T-helper 22 cell (primary cell): ENCODE measurements around the gene CHRNA3.
A peak's percentile ranks its signal among the peaks of the same experiment; 100 is the strongest.
"Not testable (repeated sequence)": the region's sequence is repeated elsewhere in the genome, so short reads cannot be mapped to it uniquely, and the experiment has no call there.

Experiments used
- DNase-seq: peaks from one replicate; pipeline ENCODE4 v3.0.0-alpha.2; 2020; ENCODE audit warnings: low read depth

CHRNA3 gene

GRCh38 chr15:78617516-78617915 lies 3.3 kb downstream of the CHRNA3 start:
- no peak for DNase-seq

GRCh38 chr15:78617076-78617475 lies 3.7 kb downstream of the CHRNA3 start:
- DNase-seq, result no peak

- DNase-seq, result no peak
Measured at GRCh38 chr15:78616506-78616905, 4.3 kb downstream of the CHRNA3 start.

DNA sequence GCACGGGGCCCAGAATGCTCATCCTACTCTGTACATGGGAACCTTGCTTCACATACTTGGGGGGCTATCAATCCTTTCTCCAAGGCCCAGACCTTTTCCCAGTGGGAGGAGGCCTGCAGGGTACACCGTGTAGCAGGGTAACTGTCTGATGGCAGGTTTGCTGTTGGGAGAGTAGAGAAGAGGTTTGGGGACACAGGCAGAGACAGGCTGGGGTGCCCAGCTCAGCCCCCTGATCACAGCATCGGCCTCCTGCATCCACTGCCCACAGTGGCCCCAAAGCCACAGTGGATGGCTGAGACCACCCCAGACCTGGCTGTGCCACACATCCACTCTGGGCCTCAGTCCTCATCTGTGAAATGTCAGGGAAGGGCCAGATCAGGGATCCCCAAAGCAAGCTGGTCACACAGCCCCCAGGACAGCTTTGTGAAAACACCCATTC lies 5.6 kb downstream of the CHRNA3 start:
- no peak for DNase-seq

GRCh38 chr15:78614021-78614420 lies 6.8 kb downstream of the CHRNA3 start:
- DNase-seq, result no peak

- not testable (repeated sequence) for DNase-seq
Measured at GRCh38 chr15:78609551-78609950, 11.2 kb downstream of the CHRNA3 start.

DNA sequence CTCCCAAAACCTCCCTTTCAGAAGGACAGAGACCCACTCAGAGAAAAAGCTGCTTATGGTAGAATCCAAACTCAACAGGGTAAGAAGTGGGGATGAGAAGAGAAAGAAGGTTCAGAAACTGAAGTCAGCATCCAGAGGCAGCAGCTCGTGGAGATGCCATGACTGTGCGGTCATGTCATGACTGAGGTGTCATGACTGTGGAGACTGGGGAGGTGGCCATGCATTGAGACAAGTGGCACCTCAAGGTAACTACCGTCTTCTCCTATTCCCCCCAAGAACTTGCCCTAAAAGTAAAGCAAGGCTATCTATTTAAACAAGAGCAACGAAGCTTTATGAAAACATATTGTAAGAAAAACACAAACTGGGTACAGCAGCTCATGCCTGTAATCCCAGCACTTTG lies 15.1 kb downstream of the CHRNA3 start:
- DNase-seq, result no peak

- DNase-seq, result no peak
Measured at GRCh38 chr15:78605201-78605600, 15.6 kb downstream of the CHRNA3 start.

GRCh38 chr15:78604420-78604819 lies 16.4 kb downstream of the CHRNA3 start:
- DNase-seq, result no peak

DNA sequence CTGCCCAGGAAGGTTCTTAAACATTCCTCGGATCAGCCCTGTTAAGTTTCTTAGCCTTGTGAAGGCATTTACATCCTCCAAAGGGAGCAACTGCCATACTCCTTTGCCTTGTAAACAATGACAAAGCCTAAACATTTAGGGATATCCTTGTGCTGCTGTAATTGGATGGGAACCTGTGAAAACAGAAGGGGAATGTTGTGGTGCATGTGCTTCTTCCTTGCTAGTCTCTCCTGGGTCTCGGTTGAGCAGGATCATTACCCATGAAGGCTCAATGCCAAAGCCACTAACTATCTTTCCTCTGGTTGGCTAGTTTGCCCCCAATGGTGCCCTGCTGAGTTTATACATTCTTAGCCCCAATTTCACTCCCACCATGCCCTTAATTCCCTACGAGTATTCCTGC lies 17.3 kb downstream of the CHRNA3 start:
- DNase-seq, result no peak

- DNase-seq, result no peak
Measured at GRCh38 chr15:78599189-78599588, 21.6 kb downstream of the CHRNA3 start.

GRCh38 chr15:78598348-78598747 lies 22.4 kb downstream of the CHRNA3 start:
- no peak for DNase-seq

DNA sequence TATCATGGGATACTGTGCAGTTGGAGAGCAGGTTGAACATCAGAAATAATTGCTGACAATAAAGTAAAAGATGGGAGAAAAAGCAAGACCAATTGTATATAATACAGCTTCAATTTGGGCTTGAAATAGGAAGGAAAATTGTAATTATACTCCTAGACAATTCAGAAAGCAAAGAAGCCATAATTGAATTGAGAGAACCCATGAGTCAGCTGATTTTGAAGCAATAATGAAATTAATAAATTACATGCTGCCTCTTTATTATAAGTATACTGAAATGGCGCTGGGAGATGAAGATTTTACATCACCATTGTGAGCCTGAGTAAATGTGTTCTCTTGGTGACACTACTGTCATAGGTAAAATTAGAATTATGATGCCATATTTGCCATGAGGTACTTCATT lies 23.2 kb downstream of the CHRNA3 start:
- DNase-seq, result no peak

- no peak for DNase-seq
Measured at GRCh38 chr15:78574944-78575343, 45.9 kb downstream of the CHRNA3 start.

DNA sequence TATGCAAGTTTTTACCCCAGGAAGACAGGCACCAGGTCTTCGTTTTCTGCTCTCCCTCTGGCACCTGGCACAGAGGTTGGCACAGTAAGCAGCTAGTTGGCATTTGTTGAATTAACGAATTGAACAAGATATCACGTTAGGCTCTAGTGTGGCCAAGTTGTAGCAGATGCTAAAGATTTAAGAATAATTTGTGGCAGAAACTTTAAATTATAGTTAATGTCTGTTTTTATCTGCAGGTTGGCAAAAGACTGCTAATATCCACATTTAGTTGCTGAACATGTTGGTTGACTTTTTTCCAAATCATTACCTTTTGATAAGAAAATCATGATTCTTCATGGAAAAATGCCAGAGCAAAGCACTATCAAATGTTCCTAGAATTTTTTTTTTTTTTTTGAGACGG lies 47.4 kb downstream of the CHRNA3 start:
- no peak for DNase-seq

GRCh38 chr15:78571382-78571781 lies 49.4 kb downstream of the CHRNA3 start:
- DNase-seq, result no peak

GRCh38 chr15:78570710-78571109 lies 50.1 kb downstream of the CHRNA3 start:
- DNase-seq, result no peak

DNA sequence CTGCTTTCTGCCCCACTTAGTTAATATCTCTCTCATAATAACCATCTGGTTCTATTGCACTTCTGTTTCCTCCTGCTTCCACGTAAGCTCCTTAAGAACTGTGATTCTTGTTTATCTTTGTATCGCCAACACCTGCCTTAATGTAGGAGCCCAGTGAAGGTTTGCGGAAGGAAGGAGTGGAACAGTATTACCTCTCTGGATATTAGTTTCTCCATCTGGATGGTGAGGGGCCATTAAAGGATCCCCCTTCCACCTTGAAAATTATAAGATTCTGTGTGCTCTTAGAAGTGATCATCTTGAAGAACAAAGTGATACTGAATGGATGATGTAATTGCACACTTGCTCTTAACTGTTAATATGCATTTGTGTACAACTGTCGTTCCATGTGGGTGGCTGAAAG lies 53.3 kb downstream of the CHRNA3 start:
- no peak for DNase-seq

DNA sequence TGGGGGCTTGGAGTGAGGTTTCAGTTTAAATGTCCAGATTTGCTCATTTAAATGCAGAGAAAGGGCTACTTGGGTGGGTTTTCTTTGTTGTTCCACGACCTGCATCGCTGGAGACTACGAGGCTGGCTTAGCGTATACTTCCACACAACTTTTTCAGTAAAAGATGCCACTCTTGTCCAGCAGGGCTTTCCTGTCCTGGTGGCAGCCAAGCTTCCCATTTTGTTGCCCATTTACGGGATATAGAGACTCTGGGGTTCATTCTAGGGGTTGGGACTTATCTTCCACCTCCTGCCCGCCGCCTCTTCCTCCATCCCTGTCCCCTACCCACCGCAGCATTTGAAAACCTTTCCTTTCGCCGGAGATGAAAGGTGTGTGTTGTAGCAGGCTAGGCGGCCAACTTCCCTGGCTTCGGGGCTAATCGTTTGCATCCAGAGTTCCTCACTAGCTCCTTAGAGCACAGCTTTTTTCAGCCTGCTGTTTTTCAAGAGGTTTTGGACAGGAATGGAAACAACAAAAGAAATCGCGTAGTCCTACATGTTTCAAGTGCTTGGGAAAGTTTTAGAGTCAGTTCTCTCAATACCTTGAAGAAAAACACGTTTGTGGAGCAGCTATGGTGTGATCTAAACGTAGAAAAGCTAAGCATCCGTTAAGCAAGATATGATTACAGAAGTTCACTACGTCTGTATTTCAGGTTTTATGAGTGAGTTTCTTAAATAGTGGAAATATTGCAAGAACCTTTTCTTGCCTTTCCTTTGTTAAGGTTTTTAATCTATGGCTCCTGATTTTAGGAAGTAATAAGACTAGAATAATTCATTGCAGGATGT lies 54.6 kb downstream of the CHRNA3 start:
- no peak for DNase-seq

- peak; percentile 67 for DNase-seq
Measured at GRCh38 chr15:78565097-78565950, 55.5 kb downstream of the CHRNA3 start, which contains the start of gene CHRNA5. Gene CHRNA5, plus strand, starts transcription at chr15:78565520. Its CDS starts 200 bp downstream, at chr15:78565720.

DNA sequence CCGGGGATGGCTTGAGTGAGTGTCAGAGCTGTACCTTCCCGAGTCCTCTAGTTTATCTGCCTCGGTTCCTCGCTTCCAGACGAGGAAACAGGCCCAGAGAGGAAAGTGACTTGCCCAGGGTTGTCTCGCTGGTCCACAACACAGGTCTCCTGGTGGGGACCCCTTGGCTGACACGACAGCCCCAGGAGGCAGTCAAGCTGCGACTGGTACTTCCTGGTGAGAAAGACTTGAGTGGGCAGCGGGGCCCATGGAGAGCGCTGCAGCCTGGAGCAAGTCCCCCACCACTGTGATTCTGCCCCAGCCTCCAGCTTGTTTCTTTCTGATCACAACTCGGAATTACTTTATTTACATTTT lies 56.1 kb downstream of the CHRNA3 start:
- no peak for DNase-seq

- no peak for DNase-seq
Measured at GRCh38 chr15:78563092-78563491, 57.7 kb downstream of the CHRNA3 start.

GRCh38 chr15:78561490-78561889 lies 59.3 kb downstream of the CHRNA3 start:
- no peak for DNase-seq
